NCI-H2107 (cell line): ENCODE results near the gene SLC35F5.
"Not testable (repeated sequence)": the region's sequence is repeated elsewhere in the genome, so short reads cannot be mapped to it uniquely, and the experiment has no call there.

Experiments
- DNase-seq: peaks from one replicate; lab custom pipeline; 2025; lab: John Stamatoyannopoulos, UW

Gene SLC35F5

DNA sequence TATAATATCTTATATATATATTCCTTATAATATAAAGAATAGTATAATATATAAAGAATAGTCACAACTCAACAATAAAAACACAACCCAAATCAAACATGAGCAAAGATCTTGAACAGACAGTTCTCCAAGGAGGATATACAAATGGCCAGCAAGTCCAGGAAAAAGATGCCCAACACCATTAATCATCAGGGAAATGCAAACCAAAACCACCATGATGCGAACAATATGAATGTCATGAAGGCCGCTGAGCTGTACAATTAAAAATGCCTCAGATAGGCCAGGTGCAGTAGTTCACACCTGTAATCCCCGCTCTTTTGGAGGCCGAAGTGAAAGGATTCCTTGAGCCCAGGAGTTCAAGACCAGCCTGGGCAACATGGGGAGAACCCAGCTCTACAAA, 58.9 kb downstream of the SLC35F5 start:
- no peak for DNase-seq

DNA sequence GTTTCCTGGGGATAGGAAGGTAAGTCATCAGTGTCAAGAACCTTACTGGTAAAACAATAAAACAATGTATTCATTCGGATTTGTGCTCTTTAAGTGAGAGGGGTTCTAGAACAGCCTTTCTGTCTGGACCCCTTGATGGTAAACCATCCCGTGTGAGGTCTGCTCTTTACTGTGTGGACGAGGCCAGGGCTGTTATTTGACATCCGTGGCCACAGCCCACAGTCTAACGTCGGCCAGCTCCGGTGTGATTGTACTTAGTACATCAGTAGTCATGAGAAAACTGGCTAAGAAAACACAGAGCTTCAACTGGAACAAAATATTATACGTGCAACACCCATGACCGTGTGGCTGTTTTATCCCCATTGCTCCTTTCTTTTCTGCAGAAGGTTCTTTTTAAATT, 62.0 kb downstream of the SLC35F5 start:
- no peak for DNase-seq

DNA sequence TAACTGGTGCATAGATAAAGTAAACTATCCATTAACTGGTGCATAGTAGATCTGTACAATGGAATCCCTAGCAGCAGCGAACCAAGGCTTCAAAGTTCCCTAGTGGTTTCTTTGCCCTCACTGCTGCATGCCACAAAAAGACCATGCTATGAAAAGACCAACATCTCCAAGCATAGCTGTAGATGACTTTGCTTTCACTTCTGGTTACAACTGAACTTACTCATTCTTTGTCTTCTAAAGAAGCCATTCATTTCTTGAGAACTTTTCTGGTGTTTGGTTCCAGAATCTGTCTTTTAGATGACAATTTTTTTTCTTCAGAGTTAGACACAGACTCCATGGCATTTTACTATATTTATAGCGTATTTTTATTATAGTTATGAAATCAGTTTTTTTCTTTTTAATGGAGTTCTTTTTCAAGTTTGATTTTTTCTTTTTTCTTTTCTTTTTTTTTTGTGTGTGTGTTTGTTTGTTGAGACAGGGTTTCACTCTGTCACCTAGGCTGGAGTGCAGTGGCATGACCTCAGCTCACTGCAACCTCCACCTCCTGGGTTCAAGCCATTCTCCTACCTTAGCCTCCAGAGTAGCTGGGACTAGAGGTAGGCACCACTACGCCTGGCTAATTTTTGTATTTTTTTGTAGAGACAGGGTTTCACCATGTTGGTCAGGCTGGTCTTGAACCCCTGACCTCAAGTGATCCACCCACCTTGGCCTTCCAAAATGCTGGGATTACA, 63.6 kb downstream of the SLC35F5 start:
- DNase-seq = no peak

DNA sequence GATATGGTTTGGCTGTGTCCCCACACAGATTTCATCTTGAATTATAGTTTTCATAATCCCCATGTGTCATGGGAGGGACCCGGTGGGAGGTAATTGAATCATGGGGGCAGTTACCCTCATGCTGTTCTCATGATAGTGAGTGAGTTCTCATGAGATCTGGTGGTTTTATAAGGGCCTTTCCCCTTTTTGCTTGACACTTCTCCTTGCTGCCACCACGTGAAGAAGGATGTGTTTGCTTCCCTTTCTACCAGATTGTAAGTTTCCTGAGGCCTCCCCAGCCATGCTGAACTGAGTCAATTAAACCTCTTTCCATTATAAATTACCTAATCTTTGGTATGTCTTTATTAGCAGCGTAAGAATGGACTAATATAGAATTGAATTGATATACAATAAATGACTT, 65.6 kb downstream of the SLC35F5 start:
- DNase-seq = not testable (repeated sequence)

DNA sequence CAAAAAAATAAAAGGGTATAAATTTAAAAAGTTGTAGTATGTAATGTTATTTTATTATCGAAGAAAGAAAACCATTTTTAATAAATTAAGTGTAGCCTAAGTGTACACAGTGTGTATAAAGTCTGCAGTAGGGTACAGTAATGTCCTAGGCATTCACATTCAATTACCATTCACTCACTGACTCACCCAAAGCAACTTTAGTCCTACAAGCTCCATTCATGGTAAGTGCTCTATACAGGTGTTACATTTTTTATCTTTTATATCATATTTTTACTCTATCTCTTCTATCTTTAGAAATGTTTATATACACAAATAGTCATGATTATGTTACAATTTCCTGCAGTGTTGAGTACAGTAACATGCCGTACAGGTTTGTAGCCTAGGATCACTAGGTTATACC, 69.9 kb downstream of the SLC35F5 start:
- no peak for DNase-seq

DNA sequence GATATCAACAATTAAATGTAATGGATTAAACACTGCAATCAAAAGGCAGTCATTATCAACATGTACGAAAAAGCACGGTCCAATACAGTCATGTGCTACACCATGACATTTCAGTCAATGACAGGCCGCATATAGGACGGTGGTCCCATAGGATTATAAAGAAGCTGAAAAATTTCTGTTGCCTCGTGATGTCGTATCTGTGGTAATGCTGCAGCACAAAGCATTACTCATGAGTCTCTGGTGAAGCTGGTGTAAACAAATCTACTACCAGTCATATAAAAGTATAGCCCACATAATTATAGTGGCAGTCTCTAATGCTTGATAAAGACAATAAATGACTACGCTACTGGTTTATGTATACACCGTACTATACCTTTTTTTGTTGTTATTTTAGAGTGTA, 71.0 kb downstream of the SLC35F5 start:
- no peak for DNase-seq

DNA sequence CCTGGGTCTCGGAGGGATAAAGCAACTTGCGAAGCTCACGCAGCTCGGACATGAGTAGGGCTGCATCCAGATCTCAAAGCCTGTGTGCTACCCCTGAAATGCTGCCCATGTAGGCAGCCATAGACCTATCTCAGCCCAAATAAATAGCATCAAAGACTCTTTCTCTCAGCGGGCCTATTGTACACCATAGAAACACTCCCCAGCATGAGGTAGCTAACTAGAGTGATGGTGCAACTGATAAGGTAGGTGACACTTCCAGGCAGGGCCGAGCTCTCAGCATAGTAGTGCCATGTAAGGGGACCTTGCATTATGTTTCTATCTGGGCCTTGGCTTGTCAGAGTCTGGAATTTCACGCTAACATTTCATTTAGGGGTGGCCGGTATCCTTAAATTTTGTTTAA, 77.0 kb downstream of the SLC35F5 start:
- DNase-seq = no peak

DNA sequence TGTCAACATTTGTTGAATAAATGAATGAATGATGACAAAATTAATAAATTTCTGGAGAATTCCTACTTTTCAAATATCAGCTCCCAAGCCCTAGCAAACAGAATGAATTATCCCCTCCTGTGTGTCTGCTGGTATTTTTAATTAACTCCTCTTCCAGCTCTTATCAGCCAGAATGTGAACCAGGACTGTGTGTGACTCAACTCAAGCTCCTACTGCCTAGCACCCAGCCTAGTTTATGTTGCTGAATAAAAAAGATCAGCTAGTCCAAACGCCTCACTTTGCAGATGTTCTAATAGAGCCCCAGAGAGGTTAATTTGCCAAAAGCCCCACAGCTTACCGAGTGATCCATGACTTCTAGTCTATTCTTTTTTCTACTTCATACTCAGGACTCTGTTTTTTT, 79.1 kb downstream of the SLC35F5 start:
- DNase-seq = no peak

DNA sequence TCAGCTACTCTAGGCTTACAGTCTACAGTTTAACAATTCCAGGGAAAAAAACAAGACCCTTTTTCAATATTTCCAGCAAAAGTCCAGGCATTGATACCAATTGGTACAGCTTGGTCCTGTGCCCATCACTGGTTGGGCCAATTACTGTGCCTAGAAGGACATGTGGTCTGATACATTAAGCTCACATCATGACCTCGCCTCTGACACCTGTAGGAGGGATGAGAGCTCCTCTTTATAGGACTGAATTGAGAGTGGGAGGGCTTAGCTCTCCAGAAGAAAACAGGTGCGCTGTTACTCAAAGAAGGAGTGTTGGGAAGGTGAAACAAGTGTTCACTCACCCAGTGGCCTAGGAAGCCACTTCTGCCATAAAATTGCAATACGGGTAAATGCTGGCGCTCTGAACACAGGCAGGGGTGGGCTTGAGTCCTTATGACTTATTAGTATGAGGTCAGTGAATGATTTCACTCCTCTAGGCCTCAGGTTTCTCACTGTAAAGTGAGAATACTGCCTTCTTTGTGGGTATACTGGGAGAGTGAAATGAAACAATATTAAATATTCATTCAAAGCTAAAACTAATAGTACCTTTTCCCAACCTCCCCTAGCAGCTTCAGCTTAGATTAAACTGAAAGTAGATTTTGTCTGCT, 79.7 kb downstream of the SLC35F5 start:
- DNase-seq = no peak

DNA sequence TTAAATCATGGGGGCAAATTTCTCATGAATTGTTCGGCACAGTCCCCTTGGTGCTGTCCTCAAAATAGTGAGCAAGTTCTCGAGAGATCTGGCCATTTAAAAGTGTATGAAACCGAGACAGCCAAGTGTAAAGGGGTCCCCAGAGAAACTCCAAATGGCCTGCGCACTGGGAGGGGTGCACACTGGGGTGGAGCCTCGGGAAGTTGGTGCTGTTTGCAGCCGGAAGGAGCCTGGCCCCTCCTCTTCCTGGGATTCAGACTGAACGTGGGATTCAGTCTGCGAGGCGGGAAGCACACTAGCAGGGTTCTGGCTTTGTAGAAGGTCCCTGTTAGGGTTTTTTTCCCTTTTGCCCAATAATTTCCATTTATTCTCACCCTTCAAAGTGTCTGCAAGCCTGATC, 80.6 kb downstream of the SLC35F5 start:
- no peak for DNase-seq

DNA sequence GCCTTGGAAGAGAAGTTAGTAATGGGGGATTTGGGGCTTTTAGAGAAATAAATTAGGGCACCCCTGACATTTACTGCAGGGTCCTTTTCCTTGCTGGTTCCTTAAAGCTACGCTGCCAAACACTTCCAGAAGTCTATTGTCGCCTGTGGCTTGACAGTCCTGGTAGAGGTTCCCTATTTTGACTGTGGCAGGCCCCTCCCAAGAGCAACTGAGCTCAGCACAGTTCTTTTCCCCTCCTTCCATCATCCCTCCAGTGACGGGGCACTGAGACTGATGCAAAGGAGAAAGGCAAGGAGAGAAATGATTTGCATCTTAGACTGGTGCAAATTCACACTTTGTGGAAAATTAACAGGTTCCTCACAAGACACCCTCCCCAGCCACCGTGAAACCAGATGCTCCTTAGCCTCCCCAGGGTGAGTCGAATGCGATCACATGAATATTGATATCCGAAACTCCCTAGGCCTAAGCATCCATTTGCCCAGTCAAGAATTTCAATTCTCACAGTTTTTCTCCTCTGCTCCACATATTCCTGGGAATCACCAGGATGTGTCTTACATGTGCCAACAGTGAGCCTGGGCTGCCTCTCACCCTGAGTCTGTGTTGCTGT, 84.0 kb downstream of the SLC35F5 start:
- no peak for DNase-seq

DNA sequence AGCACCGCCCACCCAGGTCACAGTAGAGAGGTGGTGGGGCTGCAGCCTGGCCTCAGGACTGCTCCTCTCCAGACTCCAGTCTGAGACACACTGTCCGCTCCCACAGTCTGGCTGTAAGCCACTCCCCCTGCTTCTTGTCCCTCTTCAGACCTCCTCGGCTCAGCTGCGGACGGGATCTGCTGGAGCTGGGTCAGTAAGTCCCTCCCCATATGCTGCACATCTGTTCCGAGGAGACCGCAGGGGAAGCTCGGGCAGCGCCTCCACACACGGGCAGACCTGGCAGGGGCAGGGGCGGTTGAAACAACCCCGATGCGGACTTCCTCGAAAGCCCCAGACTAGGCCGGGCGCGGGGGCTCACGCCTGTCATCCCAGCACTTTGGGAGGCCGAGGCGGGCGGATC, 87.4 kb downstream of the SLC35F5 start:
- DNase-seq = not testable (repeated sequence)

DNA sequence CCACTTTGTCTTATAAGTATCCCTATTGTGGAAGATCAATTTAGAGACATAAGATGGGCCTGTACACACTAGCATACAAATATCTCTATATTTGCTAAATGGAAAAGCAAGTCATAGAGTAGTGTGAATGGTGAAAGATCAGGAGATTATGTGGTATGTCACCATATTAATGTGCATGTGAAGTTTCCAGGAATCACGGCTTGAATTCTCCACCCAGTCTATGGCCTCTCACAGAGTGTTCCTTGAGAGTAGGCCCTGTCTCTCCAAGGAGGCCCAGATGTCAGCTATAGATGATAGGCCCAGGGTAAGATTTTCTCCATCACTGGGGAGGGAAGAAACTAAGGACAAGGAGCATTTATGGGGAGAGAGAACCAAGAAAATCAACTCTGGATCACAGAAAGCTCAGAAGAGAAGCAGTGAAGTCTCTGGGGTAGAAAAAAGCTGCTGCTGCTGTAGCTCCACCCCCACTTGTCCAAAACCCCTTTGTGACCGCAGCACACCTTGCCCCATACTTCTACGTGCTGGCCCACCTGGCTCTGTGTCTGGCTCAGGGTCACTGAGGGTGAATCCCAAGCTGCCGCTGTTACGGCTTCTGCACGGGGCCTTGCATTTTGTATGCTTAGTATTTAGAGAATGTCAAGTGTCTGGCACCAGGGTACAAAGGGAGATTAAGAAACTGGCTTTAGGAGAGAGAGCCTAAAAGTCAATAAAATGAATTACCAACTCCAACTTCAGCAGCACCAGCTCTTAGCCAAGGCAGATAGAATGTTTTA, 91.5 kb downstream of the SLC35F5 start:
- not testable (repeated sequence) for DNase-seq

DNA sequence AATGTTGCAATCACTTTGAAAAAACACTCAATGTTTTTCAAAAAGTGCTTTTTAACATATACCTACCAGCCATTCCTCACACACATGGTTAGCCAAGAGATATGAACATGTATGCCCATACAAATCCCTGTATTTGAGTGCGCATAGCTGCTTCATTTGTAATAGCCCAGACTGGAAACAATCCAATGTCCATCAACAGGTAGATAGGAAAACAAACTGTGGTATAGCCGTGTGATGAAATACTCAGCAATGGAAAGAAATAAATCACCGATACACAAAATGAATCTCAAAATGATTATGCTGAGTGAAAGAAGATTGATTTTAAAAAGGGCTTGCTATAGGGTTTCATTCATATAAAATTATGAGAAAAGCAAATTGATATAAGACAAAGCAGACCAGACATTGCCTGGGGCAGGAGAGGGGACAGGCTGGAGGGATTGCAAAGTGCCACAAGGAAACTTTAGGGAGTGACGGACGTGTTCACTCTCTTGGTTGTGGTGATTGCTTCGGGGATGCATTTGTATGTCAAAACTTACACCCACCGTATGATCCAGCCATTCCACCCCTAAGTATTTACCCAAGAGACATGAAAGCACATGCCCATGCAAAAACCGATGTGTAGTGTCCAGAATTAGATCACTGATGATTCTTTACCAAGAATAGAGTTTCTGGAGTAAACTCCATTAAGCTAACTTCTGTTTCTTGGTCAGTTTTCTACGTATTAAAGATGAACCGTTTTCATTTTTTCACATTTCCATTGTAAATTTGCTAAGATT, 93.0 kb downstream of the SLC35F5 start:
- DNase-seq = not testable (repeated sequence)
